Thoracic aorta (tissue), 2 donors: ENCODE measurements around the gene SCML2. TPM values are rescaled to one million over a fixed set of nuclear protein-coding genes. Genes with fewer than 3 reads are reported as not detected.

ENCODE experiments used
- ATAC-seq: fragments of 150-250 bp; one replicate; pipeline ENCODE4 v1.8.0; 2017; ENCODE audit warnings: low read depth; ENCODE audit not compliant: insufficient number of reproducible peaks, low FRiP score
- DNase-seq: peaks from one replicate; pipeline ENCODE4 v3.0.0-alpha.2; 2020; ENCODE audit warnings: low spot score
- H3K27ac ChIP-seq, 2 donors: fragments of 200-600 bp; sonication (generic); 1 replicate in 1 of 2; 2 replicates in 1 of 2; pipeline ENCODE4 v1.5.1; 2016; ENCODE audit warnings: mild to moderate bottlenecking in 2 of 2, moderate library complexity in 2 of 2
- H3K27me3 ChIP-seq: fragments of 200-600 bp; sonication (generic); replicated peaks from 2 replicates; pipeline ENCODE4 v1.6.0; 2016; ENCODE audit warnings: mild to moderate bottlenecking; ENCODE audit not compliant: insufficient read depth
- H3K36me3 ChIP-seq: fragments of 200-600 bp; sonication (generic); one replicate; pipeline ENCODE4 v1.5.1; 2016
- H3K4me1 ChIP-seq, 2 donors: fragments of 200-600 bp; sonication (generic); 1 replicate in 1 of 2; 2 replicates in 1 of 2; pipeline versions ENCODE4 v1.5.1 to v1.6.0; 2016; ENCODE audit warnings: low read depth in 2 of 2, mild to moderate bottlenecking in 1 of 2; ENCODE audit not compliant: control insufficient read depth in 1 of 2
- H3K4me3 ChIP-seq: fragments of 200-600 bp; sonication (generic); 2 replicates; pipeline ENCODE4 v1.5.1; 2016; ENCODE audit warnings: mild to moderate bottlenecking
- H3K9me3 ChIP-seq: fragments of 200-600 bp; sonication (generic); 2 replicates; pipeline ENCODE4 v1.5.1; 2016
- CTCF ChIP-seq: fragments of 200-600 bp; sonication (generic); IDR thresholded peaks from one replicate; pipeline ENCODE4 v1.5.1; 2019; ENCODE audit warnings: antibody characterized with exemption
- total RNA-seq, 2 donors: library from RNA; depleted of rRNA; stranded (reverse); fragments of >200 nt; gene quantifications; one replicate each; pipeline versions ENCODE4 v1.1.0 to v1.2.3, GENCODE V29; 2016

Gene SCML2
- total RNA-seq, 2 donors from 2014 or later = 0.81 to 2.0 TPM

- H3K4me3 ChIP-seq = no peak overlapping the region
- TF ChIP-seq CTCF = no peak
- no peaks in the 10 kb centered on the region for H3K4me1 ChIP-seq
- no peaks in the 10 kb centered on the region for H3K9me3 ChIP-seq
- no peaks in the 10 kb centered on the region for H3K27me3 ChIP-seq
- H3K36me3 ChIP-seq = no peaks in the 10 kb centered on the region
- no peak overlapping the region for H3K27ac ChIP-seq
- no peak for ATAC-seq
- no peak for DNase-seq
Measured at GRCh38 chrX:18351784-18352183, 2.7 kb downstream of the SCML2 start.

DNA sequence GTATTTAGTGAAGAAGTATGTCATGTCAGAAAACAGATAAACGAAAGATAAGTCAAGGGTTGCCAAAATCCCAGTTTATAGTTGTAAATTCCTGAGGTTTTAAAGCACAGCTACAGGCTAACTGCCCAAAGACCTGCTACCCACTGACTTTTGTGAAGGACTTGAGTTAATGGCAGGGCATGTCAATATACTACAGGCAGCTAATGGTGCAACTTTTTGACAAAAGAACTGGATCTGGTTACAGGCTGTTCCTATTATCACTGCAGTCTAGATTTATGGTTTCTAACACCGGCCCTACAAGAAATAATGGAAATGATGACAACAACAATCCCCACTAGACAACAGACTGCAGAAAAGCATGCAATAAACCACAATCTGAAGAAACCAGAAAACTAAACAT is 6.4 kb downstream of the SCML2 start:
- Histone ChIP-seq H3K9me3 (no peaks in the 10 kb centered on the region), H3K27me3 (no peaks in the 10 kb centered on the region), H3K4me1 (no peaks in the 10 kb centered on the region), H3K27ac (no peak overlapping the region), H3K4me3 (no peak overlapping the region), H3K36me3 (no peaks in the 10 kb centered on the region)
- ATAC-seq (no peak), DNase-seq (no peak)
- no peak for TF ChIP-seq CTCF

- no peak for TF ChIP-seq CTCF
- Histone ChIP-seq H3K4me3 (no peak overlapping the region), H3K36me3 (no peaks in the 10 kb centered on the region), H3K9me3 (no peaks in the 10 kb centered on the region), H3K27ac (no peak overlapping the region), H3K27me3 (no peaks in the 10 kb centered on the region), H3K4me1 (no peaks in the 10 kb centered on the region)
- DNase-seq (no peak), ATAC-seq (no peak)
Measured at GRCh38 chrX:18309401-18309800, 45.1 kb downstream of the SCML2 start.

DNA sequence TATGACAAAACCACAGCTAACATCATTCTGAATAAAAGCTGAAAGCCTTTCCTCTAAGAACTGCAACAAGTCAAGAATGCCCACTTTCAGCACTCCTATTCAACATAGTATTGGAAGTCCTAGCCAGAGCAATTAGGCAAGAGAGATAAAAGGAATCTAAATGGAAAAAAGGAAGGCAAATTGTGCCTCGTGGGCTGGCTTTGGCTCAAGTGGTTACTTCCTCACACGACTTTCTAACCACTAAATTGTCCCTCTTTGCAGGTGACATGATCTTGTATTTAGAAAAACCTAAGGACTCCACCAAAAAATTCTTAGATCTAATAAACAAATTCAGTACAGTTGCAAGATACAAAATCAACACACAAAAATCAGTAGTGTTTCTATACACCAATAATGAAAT is 57.2 kb downstream of the SCML2 start:
- Histone ChIP-seq H3K9me3 (no peaks in the 10 kb centered on the region), H3K27me3 (no peaks in the 10 kb centered on the region), H3K27ac (no peak overlapping the region), H3K4me3 (no peak overlapping the region), H3K4me1 (no peaks in the 10 kb centered on the region), H3K36me3 (no peaks in the 10 kb centered on the region)
- TF ChIP-seq CTCF = no peak
- ATAC-seq = no peak
- DNase-seq = no peak

- ATAC-seq = no peak
- Histone ChIP-seq H3K4me3 (no peak overlapping the region), H3K36me3 (no peaks in the 10 kb centered on the region), H3K27me3 (no peaks in the 10 kb centered on the region), H3K9me3 (no peaks in the 10 kb centered on the region), H3K4me1 (no peaks in the 10 kb centered on the region), H3K27ac (no peak overlapping the region)
- TF ChIP-seq CTCF = no peak
- DNase-seq = no peak
Measured at GRCh38 chrX:18294893-18295292, 59.6 kb downstream of the SCML2 start.
